HepG2 (cell line): ENCODE results near the gene HACD2. TPM values are rescaled to one million over a fixed set of nuclear protein-coding genes. Genes with fewer than 3 reads are reported as not detected.

Experiments
- ARNT ChIP-seq: fragments of 450-650 bp; IDR thresholded peaks from 2 replicates; pipeline ENCODE4 v1.6.1; 2017
- ATF7-NPFF ChIP-seq: sonication (generic); formaldehyde crosslinking; IDR thresholded peaks from 2 replicates; pipeline ENCODE4 v1.8.1; 2023; ENCODE audit warnings: mild to moderate bottlenecking, low read depth, missing genetic modification reagents, moderate library complexity
- FOXP4 ChIP-seq: sonication (generic); formaldehyde crosslinking; IDR thresholded peaks from 2 replicates; pipeline ENCODE4 v1.4.0; 2020; ENCODE audit warnings: missing genetic modification reagents
- JUND ChIP-seq: sonication (generic); formaldehyde crosslinking; IDR thresholded peaks from 2 replicates; pipeline ENCODE4 v1.8.0; 2022; ENCODE audit warnings: mild to moderate bottlenecking, missing genetic modification reagents
- MYPOP ChIP-seq: sonication (generic); formaldehyde crosslinking; IDR thresholded peaks from 2 replicates; pipeline ENCODE4 v1.8.1; 2023; ENCODE audit warnings: mild to moderate bottlenecking, moderate library complexity, missing genetic modification reagents
- SKIL ChIP-seq: sonication (generic); formaldehyde crosslinking; IDR thresholded peaks from 2 replicates; pipeline ENCODE4 v1.8.0; 2022; ENCODE audit warnings: missing genetic modification reagents, mild to moderate bottlenecking, moderate library complexity, borderline replicate concordance
- ZFP36 ChIP-seq: fragments of 150-350 bp; IDR thresholded peaks from 2 replicates; pipeline ENCODE4 v1.6.1; 2018; ENCODE audit warnings: borderline replicate concordance, low read length, low read depth; ENCODE audit not compliant: partially characterized antibody
- ZFY ChIP-seq: sonication (generic); formaldehyde crosslinking; IDR thresholded peaks from 2 replicates; pipeline ENCODE4 v1.4.0; 2020; ENCODE audit warnings: missing genetic modification reagents
- ZNF619 ChIP-seq: sonication (generic); formaldehyde crosslinking; IDR thresholded peaks from 2 replicates; pipeline ENCODE4 v1.4.0; 2020; ENCODE audit warnings: mild to moderate bottlenecking, missing genetic modification reagents
- ZSCAN25 ChIP-seq: sonication (generic); formaldehyde crosslinking; IDR thresholded peaks from 2 replicates; pipeline ENCODE4 v1.8.0; 2022; ENCODE audit warnings: mild to moderate bottlenecking, missing genetic modification reagents
- polyA plus RNA-seq, 8 experiments: library from polyadenylated mRNA; depleted of rRNA in 3 of 8; stranded (reverse) in 7 of 8; unstranded in 1 of 8; fragments of >200 nt; fragmentation: Illumina TruSeq in 4 of 8; extraction: Trizol in 4 of 8; gene quantifications; 2 replicates each; pipeline versions ENCODE4 v1.2.1 to v1.2.3, GENCODE V29; 2011 to 2016; ENCODE audit warnings: low read depth in 4 of 8, missing spikeins in 1 of 8, mixed read lengths in 1 of 8; ENCODE audit not compliant: insufficient read depth in 1 of 8
- total RNA-seq, 5 experiments: library from RNA; depleted of rRNA; stranded (reverse); fragments of >200 nt; fragmentation: Illumina TruSeq; extraction: Trizol; gene quantifications; 2 replicates each; pipeline ENCODE4 v1.2.3, GENCODE V29; 2016; ENCODE audit warnings: low read depth in 1 of 5
- TF ChIP-seq, protein P1 (sequence below): sonication (generic); formaldehyde crosslinking; conservative IDR thresholded peaks from 2 replicates; pipeline ENCODE4 v1.8.0; 2022; ENCODE audit warnings: missing genetic modification reagents

Gene HACD2
- total and polyA plus RNA-seq, 2 of the 13 experiments (the other 11 are each of a cell fraction or from before 2014, with no cell fraction given) = 47.0 to 50.4 TPM

- TF ChIP-seq FOXP4 (CRISPR knock-in tag) (no peak), ARNT (no peak), ZSCAN25 (no peak), MYPOP (CRISPR knock-in tag) (no peak), JUND (CRISPR knock-in tag) (no peak), ZFP36 (no peak), ZNF619 (CRISPR knock-in tag) (no peak), ZFY (no peak), SKIL (CRISPR knock-in tag) (no peak), ATF7-NPFF (no peak)
- TF ChIP-seq, protein P1, sequence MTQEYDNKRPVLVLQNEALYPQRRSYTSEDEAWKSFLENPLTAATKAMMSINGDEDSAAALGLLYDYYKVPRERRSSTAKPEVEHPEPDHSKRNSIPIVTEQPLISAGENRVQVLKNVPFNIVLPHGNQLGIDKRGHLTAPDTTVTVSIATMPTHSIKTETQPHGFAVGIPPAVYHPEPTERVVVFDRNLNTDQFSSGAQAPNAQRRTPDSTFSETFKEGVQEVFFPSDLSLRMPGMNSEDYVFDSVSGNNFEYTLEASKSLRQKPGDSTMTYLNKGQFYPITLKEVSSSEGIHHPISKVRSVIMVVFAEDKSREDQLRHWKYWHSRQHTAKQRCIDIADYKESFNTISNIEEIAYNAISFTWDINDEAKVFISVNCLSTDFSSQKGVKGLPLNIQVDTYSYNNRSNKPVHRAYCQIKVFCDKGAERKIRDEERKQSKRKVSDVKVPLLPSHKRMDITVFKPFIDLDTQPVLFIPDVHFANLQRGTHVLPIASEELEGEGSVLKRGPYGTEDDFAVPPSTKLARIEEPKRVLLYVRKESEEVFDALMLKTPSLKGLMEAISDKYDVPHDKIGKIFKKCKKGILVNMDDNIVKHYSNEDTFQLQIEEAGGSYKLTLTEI (CRISPR knock-in tag) = no peak
Observed at GRCh38 chr3:123595396-123596180, 10.7 kb upstream of the HACD2 start (continued).
